HepG2 (cell line): ENCODE measurements around the gene TRIP4. TPM values are rescaled to one million over a fixed set of nuclear protein-coding genes. Genes with fewer than 3 reads are reported as not detected.

Experiments
- ATAC-seq: fragments of 200-7000 bp; cut with Tn5 transposase; 3 replicates; pipeline ENCODE4 v1.9.1; 2020; ENCODE audit warnings: mild to moderate bottlenecking, moderate library complexity
- BruUV-seq: library from RNA; stranded (reverse); fragments of 400-500 nt; replicated peaks from 2 replicates; lab custom pipeline; 2021; lab: Mats Ljungman, UMichigan
- CTCF ChIA-PET: fragments of 300-600 bp; formaldehyde crosslinking; extraction: SDS; loops from one replicate; lab custom pipeline; 2021; ENCODE audit warnings: low total read pairs, inconsistent platforms, low intra/inter-chr PET ratio; lab: Yijun Ruan, JAX
- POLR2A ChIA-PET: fragments of 350-600 bp; sonication (Branson Sonifier 250); formaldehyde crosslinking; loops from one replicate; lab custom pipeline; 2020; ENCODE audit warnings: antibody characterized with exemption, inconsistent platforms; lab: Yijun Ruan, JAX
- DNase-seq: peaks from one replicate; pipeline ENCODE4 v3.0.0-alpha.2; 2015; ENCODE audit warnings: low spot score
- FAIRE-seq: peaks from 3 replicates; lab custom pipeline; 2011; peaks lifted over from hg19 to GRCh38; lab: Jason Lieb, UNC
- H2AFZ ChIP-seq: one replicate; pipeline ENCODE4 v1.6.1; 2011; ENCODE audit warnings: low read length, inconsistent platforms
- H3K27ac ChIP-seq: fragments of 300-600 bp; 3 replicates; pipeline ENCODE4 v1.8.0; 2011; ENCODE audit warnings: mixed run types, mild to moderate bottlenecking, mixed read lengths, low read length, inconsistent platforms; ENCODE audit not compliant: insufficient read depth; ENCODE audit errors: extremely low read length
- H3K27me3 ChIP-seq, 2 experiments: fragments of 200-600 bp in 1 of 2; 2 replicates in 1 of 2; 3 replicates in 1 of 2; pipeline versions ENCODE4 v1.6.0 to v1.8.0; 2011; ENCODE audit warnings: low read length in 2 of 2, mild to moderate bottlenecking in 2 of 2, moderate library complexity in 2 of 2, inconsistent platforms in 1 of 2; ENCODE audit not compliant: insufficient read depth in 2 of 2, control insufficient read depth in 1 of 2
- H3K36me3 ChIP-seq, 2 experiments: fragments of 200-600 bp in 1 of 2; replicated peaks in 1 of 2; 2 replicates in 1 of 2; 3 replicates in 1 of 2; pipeline versions ENCODE4 v1.5.1 to v1.8.0; 2011; ENCODE audit warnings: low read length in 2 of 2, inconsistent platforms in 1 of 2; ENCODE audit not compliant: insufficient read depth in 2 of 2, control insufficient read depth in 1 of 2
- H3K4me1 ChIP-seq: 2 replicates; pipeline ENCODE4 v1.5.1; 2012; ENCODE audit warnings: low read length, inconsistent platforms; ENCODE audit not compliant: insufficient read depth
- H3K4me2 ChIP-seq: 2 replicates; pipeline ENCODE4 v1.6.0; 2011; ENCODE audit warnings: low read depth, low read length, inconsistent platforms
- H3K4me3 ChIP-seq, 3 experiments: fragments of 200-600 bp in 1 of 3; sonication (generic), shearing (Covaris generic) in 1 of 3; replicated peaks in 1 of 3; 2 replicates each; pipeline ENCODE4 v1.5.1; 2011 to 2016; ENCODE audit warnings: low read length in 3 of 3, inconsistent platforms in 2 of 3, low read depth in 2 of 3, mild to moderate bottlenecking in 2 of 3, control low read depth in 1 of 3, mixed read lengths in 1 of 3; ENCODE audit not compliant: insufficient read depth in 1 of 3
- H3K79me2 ChIP-seq: one replicate; pipeline ENCODE4 v1.6.1; 2011; ENCODE audit warnings: low read length, inconsistent platforms; ENCODE audit not compliant: insufficient read depth
- H3K9ac ChIP-seq: 2 replicates; pipeline ENCODE4 v1.6.0; 2011; ENCODE audit warnings: mild to moderate bottlenecking, low read depth, low read length, inconsistent platforms; ENCODE audit not compliant: insufficient read depth
- H3K9me3 ChIP-seq: 2 replicates; pipeline ENCODE4 v1.5.1; 2012; ENCODE audit warnings: mild to moderate bottlenecking, low read length
- H4K20me1 ChIP-seq: 2 replicates; pipeline ENCODE4 v1.6.0; 2011; ENCODE audit warnings: inconsistent platforms, mild to moderate bottlenecking, low read length, moderate library complexity; ENCODE audit not compliant: insufficient read depth
- ATAD3A ChIP-seq: sonication (generic); formaldehyde crosslinking; IDR thresholded peaks from 2 replicates; pipeline ENCODE4 v1.4.0; 2020; ENCODE audit warnings: missing genetic modification reagents
- BCL6 ChIP-seq: IDR thresholded peaks from 2 replicates; pipeline ENCODE4 v1.6.1; 2016; ENCODE audit warnings: missing genetic modification reagents, missing compliant biosample characterization
- CENPBD1 ChIP-seq: sonication (generic); formaldehyde crosslinking; IDR thresholded peaks from 2 replicates; pipeline ENCODE4 v1.8.0; 2022; ENCODE audit warnings: missing genetic modification reagents, low read depth, mild to moderate bottlenecking, borderline replicate concordance
- JARID2 ChIP-seq: sonication (generic); formaldehyde crosslinking; IDR thresholded peaks from 2 replicates; pipeline ENCODE4 v1.8.1; 2023; ENCODE audit warnings: missing genetic modification reagents, inconsistent platforms; ENCODE audit not compliant: insufficient replicate concordance
- KDM4B ChIP-seq: sonication (generic); formaldehyde crosslinking; IDR thresholded peaks from 2 replicates; pipeline ENCODE4 v1.4.0; 2020; ENCODE audit warnings: missing genetic modification reagents
- KLF16 ChIP-seq, 2 experiments: sonication (generic) in 1 of 2; formaldehyde crosslinking in 1 of 2; IDR thresholded peaks; 2 replicates each; pipeline versions ENCODE4 v1.6.1 to v1.8.0; 2016 to 2023; ENCODE audit warnings: missing genetic modification reagents in 2 of 2, missing compliant biosample characterization in 1 of 2
- POGK ChIP-seq: sonication (generic); formaldehyde crosslinking; conservative IDR thresholded peaks from 2 replicates; pipeline ENCODE4 v1.8.0; 2022; ENCODE audit warnings: mild to moderate bottlenecking, moderate library complexity, missing genetic modification reagents
- SCMH1 ChIP-seq: sonication (generic); formaldehyde crosslinking; IDR thresholded peaks from 2 replicates; pipeline ENCODE4 v1.9.0; 2021; ENCODE audit warnings: missing genetic modification reagents, mild to moderate bottlenecking, borderline replicate concordance
- ZBTB14 ChIP-seq: sonication (generic); formaldehyde crosslinking; IDR thresholded peaks from 2 replicates; pipeline ENCODE4 v1.4.0; 2020; ENCODE audit warnings: missing genetic modification reagents
- ZBTB37 ChIP-seq: sonication (generic); formaldehyde crosslinking; IDR thresholded peaks from 2 replicates; pipeline ENCODE4 v1.4.0; 2020; ENCODE audit warnings: mild to moderate bottlenecking, missing genetic modification reagents
- ZFP36L1 ChIP-seq: sonication (generic); formaldehyde crosslinking; IDR thresholded peaks from 2 replicates; pipeline ENCODE4 v1.8.0; 2022; ENCODE audit warnings: mild to moderate bottlenecking, missing genetic modification reagents, moderate library complexity
- ZNF34 ChIP-seq: sonication (generic); formaldehyde crosslinking; IDR thresholded peaks from 2 replicates; pipeline ENCODE4 v1.4.0; 2020; ENCODE audit warnings: mild to moderate bottlenecking, missing genetic modification reagents, borderline replicate concordance
- ZNF414 ChIP-seq: sonication (generic); formaldehyde crosslinking; IDR thresholded peaks from 2 replicates; pipeline ENCODE4 v1.5.0; 2020; ENCODE audit warnings: missing genetic modification reagents
- ZNF546 ChIP-seq: sonication (generic); formaldehyde crosslinking; conservative IDR thresholded peaks from 2 replicates; pipeline ENCODE4 v1.8.1; 2023; ENCODE audit warnings: mild to moderate bottlenecking, missing genetic modification reagents
- ZNF704 ChIP-seq: sonication (generic); formaldehyde crosslinking; IDR thresholded peaks from 2 replicates; pipeline ENCODE4 v1.8.1; 2023; ENCODE audit warnings: mild to moderate bottlenecking, inconsistent platforms, moderate library complexity, missing genetic modification reagents, borderline replicate concordance
- WGBS: methylation state at CpG from one replicate; pipeline ENCODE4 v1.1.6; 2017; ENCODE audit warnings: low lambda C conversion rate; 5-methylcytosine and 5-hydroxymethylcytosine counted together
- in situ Hi-C: cut with HindIII; loops from 2 replicates; pipeline ENCODE4 v1.10.0; 2017; ENCODE audit warnings: low pct_unique_long_range_greater_than_20kb; ENCODE audit not compliant: extremely low pct_ligation_motif_present
- intact Hi-C: fragments of 100-400 bp; cut with micrococcal nuclease; formaldehyde crosslinking; loops from one replicate; pipeline ENCODE4 v1.10.0; 2022; ENCODE audit not compliant: unreplicated experiment
- polyA plus RNA-seq, 8 experiments: library from polyadenylated mRNA; depleted of rRNA in 3 of 8; stranded (reverse) in 7 of 8; unstranded in 1 of 8; fragments of >200 nt; fragmentation: Illumina TruSeq in 4 of 8; extraction: Trizol in 4 of 8; gene quantifications; 2 replicates each; pipeline versions ENCODE4 v1.2.1 to v1.2.3, GENCODE V29; 2011 to 2016; ENCODE audit warnings: low read depth in 4 of 8, missing spikeins in 1 of 8, mixed read lengths in 1 of 8; ENCODE audit not compliant: insufficient read depth in 1 of 8
- total RNA-seq, 5 experiments: library from RNA; depleted of rRNA; stranded (reverse); fragments of >200 nt; fragmentation: Illumina TruSeq; extraction: Trizol; gene quantifications; 2 replicates each; pipeline ENCODE4 v1.2.3, GENCODE V29; 2016; ENCODE audit warnings: low read depth in 1 of 5

TRIP4 gene
- total and polyA plus RNA-seq, 2 of the 13 experiments (the other 11 are each of a cell fraction or from before 2014, with no cell fraction given) = 7.1 to 11.8 TPM

- FAIRE-seq (no peak), DNase-seq (no peak), ATAC-seq (no peak)
- CTCF ChIA-PET = no interaction called here
- in situ Hi-C loops = no loop called here
- intact Hi-C loops = no loop called here
- H3K36me3 ChIP-seq = peaks cover 0 to 5% of the 10 kb centered on the region in 2 experiments; a peak in 1 of 5 replicates
- no peak overlapping the region for H3K27ac ChIP-seq
- no peaks in the 10 kb centered on the region for H3K27me3 ChIP-seq
- H3K79me2 ChIP-seq = peaks cover 27% of the 10 kb centered on the region
- H3K9me3 ChIP-seq = no peaks in the 10 kb centered on the region
- no peak overlapping the region for H2AFZ ChIP-seq
- H3K9ac ChIP-seq = no peak overlapping the region
- BruUV-seq = no TSS peak
- WGBS = 89% methylated on average over 1 of the region's 1 CpG
- H3K4me1 ChIP-seq = peaks cover 10% of the 10 kb centered on the region
- H3K4me3 ChIP-seq = no peak overlapping the region
- H4K20me1 ChIP-seq = no peaks in the 10 kb centered on the region
- no peak overlapping the region for H3K4me2 ChIP-seq
- POLR2A ChIA-PET = no interaction called here
- no peak for TF ChIP-seq ZBTB14
- no peak for TF ChIP-seq ATAD3A (CRISPR knock-in tag)
- no peak for TF ChIP-seq ZNF414
- TF ChIP-seq ZNF704 = no peak
- no peak for TF ChIP-seq ZFP36L1 (CRISPR knock-in tag)
- TF ChIP-seq CENPBD1 (CRISPR knock-in tag) = no peak
- TF ChIP-seq SCMH1 (CRISPR knock-in tag) = no peak
- no peak for TF ChIP-seq ZNF546 (CRISPR knock-in tag)
- TF ChIP-seq JARID2 (CRISPR knock-in tag) = no peak
- TF ChIP-seq POGK (CRISPR knock-in tag) = no peak
- no peak for TF ChIP-seq ZNF34 (CRISPR knock-in tag)
- no peak for TF ChIP-seq KLF16 (CRISPR knock-in tag; IDR thresholded peaks at IDR 0.05)
- TF ChIP-seq BCL6 (CRISPR knock-in tag) = no peak
- no peak for TF ChIP-seq KDM4B (CRISPR knock-in tag)
- TF ChIP-seq ZBTB37 (CRISPR knock-in tag) = no peak
These were observed 39.2 kb upstream of the TRIP4 start for GRCh38 chr15:64348455-64348854.
